CD14-positive monocyte (primary cell): ENCODE data around the gene SCD5. TPM values are rescaled to one million over a fixed set of nuclear protein-coding genes. Genes with fewer than 3 reads are reported as not detected.

ENCODE experiments used
- DNase-seq, 3 donors: peaks; one replicate each; pipeline ENCODE4 v3.0.0-alpha.2; 2011 to 2022
- H2AFZ ChIP-seq: 2 replicates; pipeline ENCODE4 v1.6.0; 2012; ENCODE audit warnings: mild to moderate bottlenecking, low read depth, low read length, inconsistent platforms; ENCODE audit not compliant: insufficient read depth, poor library complexity, severe bottlenecking
- H3K27ac ChIP-seq, 2 donors: 1 replicate in 1 of 2; 2 replicates in 1 of 2; pipeline ENCODE4 v1.5.1; 2012 to 2013; ENCODE audit warnings: low read length in 2 of 2, control low read depth in 1 of 2, inconsistent platforms in 1 of 2, low read depth in 1 of 2, mild to moderate bottlenecking in 1 of 2
- H3K27me3 ChIP-seq, 2 donors: one replicate each; pipeline versions ENCODE4 v1.6.0 to v1.6.1; 2011 to 2013; ENCODE audit warnings: low read length in 2 of 2; ENCODE audit not compliant: control insufficient read depth in 2 of 2, insufficient read depth in 2 of 2
- H3K36me3 ChIP-seq, 2 donors: replicated peaks in 1 of 2; 1 replicate in 1 of 2; 2 replicates in 1 of 2; pipeline versions ENCODE4 v1.5.1 to v1.6.1; 2012 to 2013; ENCODE audit warnings: low read length in 2 of 2, control low read depth in 1 of 2, inconsistent platforms in 1 of 2, mild to moderate bottlenecking in 1 of 2; ENCODE audit not compliant: insufficient read depth in 2 of 2, control insufficient read depth in 1 of 2
- H3K4me1 ChIP-seq, 2 donors: 1 replicate in 1 of 2; 2 replicates in 1 of 2; pipeline versions ENCODE4 v1.5.1 to v1.6.1; 2012 to 2013; ENCODE audit warnings: low read length in 2 of 2, control low read depth in 1 of 2, inconsistent platforms in 1 of 2, mild to moderate bottlenecking in 1 of 2, moderate library complexity in 1 of 2; ENCODE audit not compliant: insufficient read depth in 2 of 2, control insufficient read depth in 1 of 2
- H3K4me2 ChIP-seq: replicated peaks from 2 replicates; pipeline ENCODE3; 2012; ENCODE audit warnings: low read length, moderate library complexity, mild to moderate bottlenecking; ENCODE audit not compliant: poor library complexity, severe bottlenecking; ENCODE audit errors: extremely low read depth
- H3K4me3 ChIP-seq, 3 experiments: fragments of 200-600 bp in 1 of 3; sonication (generic) in 1 of 3; replicated peaks in 1 of 3; 1 replicate in 2 of 3; 2 replicates in 1 of 3; pipeline ENCODE4 v1.5.1; 2011 to 2013; ENCODE audit warnings: low read length in 3 of 3, mild to moderate bottlenecking in 3 of 3, control low read depth in 2 of 3, low read depth in 2 of 3, inconsistent platforms in 1 of 3, moderate library complexity in 1 of 3
- H3K79me2 ChIP-seq: 2 replicates; pipeline ENCODE4 v1.6.0; 2012; ENCODE audit warnings: mild to moderate bottlenecking, control low read depth, inconsistent platforms, low read length, moderate library complexity; ENCODE audit not compliant: insufficient read depth
- H3K9ac ChIP-seq: 2 replicates; pipeline ENCODE4 v1.6.0; 2017; ENCODE audit warnings: low read length, mild to moderate bottlenecking; ENCODE audit not compliant: insufficient read depth, poor library complexity, severe bottlenecking
- H3K9me3 ChIP-seq, 2 donors: replicated peaks in 1 of 2; 1 replicate in 1 of 2; 2 replicates in 1 of 2; pipeline versions ENCODE4 v1.5.1 to v1.6.1; 2012 to 2013; ENCODE audit warnings: low read length in 2 of 2, control low read depth in 1 of 2; ENCODE audit not compliant: control insufficient read depth in 1 of 2, insufficient read depth in 1 of 2
- H4K20me1 ChIP-seq: 2 replicates; pipeline ENCODE4 v1.6.0; 2012; ENCODE audit warnings: mild to moderate bottlenecking, low read length, control low read depth, moderate library complexity; ENCODE audit not compliant: insufficient read depth
- H3K27ac Mint-ChIP-seq, 7 donors: one replicate each; pipeline ENCODE4 v1.8.0; 2020; ENCODE audit warnings: mild to moderate bottlenecking in 7 of 7, mixed read lengths in 7 of 7, moderate library complexity in 6 of 7, inconsistent platforms in 2 of 7
- H3K27me3 Mint-ChIP-seq, 3 donors: one replicate each; pipeline ENCODE4 v1.8.0; 2021 to 2022; ENCODE audit warnings: low read depth in 3 of 3, mild to moderate bottlenecking in 3 of 3, mixed read lengths in 3 of 3, moderate library complexity in 3 of 3, inconsistent platforms in 1 of 3
- H3K36me3 Mint-ChIP-seq, 2 donors: one replicate each; pipeline ENCODE4 v1.8.0; 2020; ENCODE audit warnings: mixed read lengths in 2 of 2, inconsistent platforms in 1 of 2, mild to moderate bottlenecking in 1 of 2
- H3K4me1 Mint-ChIP-seq: one replicate; pipeline ENCODE4 v1.8.0; 2020; ENCODE audit warnings: mild to moderate bottlenecking, mixed read lengths
- H3K4me3 Mint-ChIP-seq, 2 donors: one replicate each; pipeline ENCODE4 v1.8.0; 2020; ENCODE audit warnings: mild to moderate bottlenecking in 2 of 2, mixed read lengths in 2 of 2, moderate library complexity in 1 of 2
- H3K9me3 Mint-ChIP-seq, 7 donors: one replicate each; pipeline ENCODE4 v1.8.0; 2020 to 2022; ENCODE audit warnings: mixed read lengths in 7 of 7, mild to moderate bottlenecking in 6 of 7, moderate library complexity in 6 of 7, inconsistent platforms in 2 of 7
- WGBS: methylation state at CpG from one replicate; pipeline ENCODE4 v1.1.5; 2013; ENCODE audit warnings: missing lambda C conversion rate; ENCODE audit not compliant: insufficient coverage; 5-methylcytosine and 5-hydroxymethylcytosine counted together
- intact Hi-C, 2 donors: fragments of 100-400 bp; cut with micrococcal nuclease; formaldehyde crosslinking; loops; one replicate each; pipeline versions ENCODE4 v1.15.0 to v1.15.1; 2023
- polyA plus RNA-seq, 3 donors: library from polyadenylated mRNA; depleted of rRNA in 1 of 3; unstranded in 2 of 3; stranded (reverse) in 1 of 3; fragments of 300-500 nt in 2 of 3; fragments of >200 nt in 1 of 3; fragmentation: Illumina TruSeq in 2 of 3; gene quantifications; 1 replicate in 2 of 3; 2 replicates in 1 of 3; pipeline ENCODE4 v1.2.3, GENCODE V29; 2012 to 2021
- TF ChIP-seq, protein P1 (sequence below): fragments of 200-600 bp; IDR thresholded peaks from one replicate; pipeline ENCODE4 v1.8.0; 2022; ENCODE audit warnings: antibody characterized with exemption, mild to moderate bottlenecking

SCD5 gene
- polyA plus RNA-seq, 3 donors = 0.28 to 1.3 (median 0.61) TPM

DNA sequence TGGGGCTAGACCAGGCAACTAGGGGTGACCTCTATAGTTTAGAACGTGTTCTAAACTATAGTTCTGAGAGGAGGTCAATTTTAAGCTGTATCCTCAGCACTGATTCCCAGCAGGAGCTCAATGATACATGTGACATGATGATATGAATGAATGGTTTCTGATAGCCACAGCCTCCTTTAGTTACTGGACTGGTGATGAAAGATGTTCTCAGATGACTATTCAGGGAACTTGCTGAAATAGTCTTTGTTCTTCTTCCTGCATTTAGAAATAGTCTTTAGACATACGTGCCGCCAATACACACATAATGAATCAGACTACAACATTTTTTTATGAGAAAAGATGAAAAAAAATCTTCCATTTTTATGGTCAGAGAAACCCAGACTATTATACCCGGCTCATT is 120.5 kb downstream of the SCD5 start:
- TF ChIP-seq, protein P1, sequence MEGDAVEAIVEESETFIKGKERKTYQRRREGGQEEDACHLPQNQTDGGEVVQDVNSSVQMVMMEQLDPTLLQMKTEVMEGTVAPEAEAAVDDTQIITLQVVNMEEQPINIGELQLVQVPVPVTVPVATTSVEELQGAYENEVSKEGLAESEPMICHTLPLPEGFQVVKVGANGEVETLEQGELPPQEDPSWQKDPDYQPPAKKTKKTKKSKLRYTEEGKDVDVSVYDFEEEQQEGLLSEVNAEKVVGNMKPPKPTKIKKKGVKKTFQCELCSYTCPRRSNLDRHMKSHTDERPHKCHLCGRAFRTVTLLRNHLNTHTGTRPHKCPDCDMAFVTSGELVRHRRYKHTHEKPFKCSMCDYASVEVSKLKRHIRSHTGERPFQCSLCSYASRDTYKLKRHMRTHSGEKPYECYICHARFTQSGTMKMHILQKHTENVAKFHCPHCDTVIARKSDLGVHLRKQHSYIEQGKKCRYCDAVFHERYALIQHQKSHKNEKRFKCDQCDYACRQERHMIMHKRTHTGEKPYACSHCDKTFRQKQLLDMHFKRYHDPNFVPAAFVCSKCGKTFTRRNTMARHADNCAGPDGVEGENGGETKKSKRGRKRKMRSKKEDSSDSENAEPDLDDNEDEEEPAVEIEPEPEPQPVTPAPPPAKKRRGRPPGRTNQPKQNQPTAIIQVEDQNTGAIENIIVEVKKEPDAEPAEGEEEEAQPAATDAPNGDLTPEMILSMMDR = no peak
- Histone ChIP-seq H3K4me3 (no peak overlapping the region), H3K4me2 (no peak overlapping the region), H3K27ac (no peak overlapping the region), H2AFZ (no peak overlapping the region), H3K27me3 (no peaks in the 10 kb centered on the region), H3K9me3 (no peaks in the 10 kb centered on the region), H3K4me1 (no peaks in the 10 kb centered on the region), H4K20me1 (no peaks in the 10 kb centered on the region), H3K36me3 (no peaks in the 10 kb centered on the region), H3K79me2 (no peaks in the 10 kb centered on the region), H3K9ac (no peak overlapping the region)
- H3K9me3 Mint-ChIP-seq = peaks cover 0 to 1% (median 0%) of the 10 kb centered on the region in 7 donors
- H3K4me3 Mint-ChIP-seq = no peak overlapping the region
- no peak overlapping the region for H3K27ac Mint-ChIP-seq
- WGBS = no CpG with 5 or more reads among the region's 4 CpGs
- intact Hi-C loops = no loop called here
- DNase-seq = no peak
- peaks cover 12% of the 10 kb centered on the region for H3K4me1 Mint-ChIP-seq
- H3K27me3 Mint-ChIP-seq = no peaks in the 10 kb centered on the region
- H3K36me3 Mint-ChIP-seq = no peaks in the 10 kb centered on the region

DNA sequence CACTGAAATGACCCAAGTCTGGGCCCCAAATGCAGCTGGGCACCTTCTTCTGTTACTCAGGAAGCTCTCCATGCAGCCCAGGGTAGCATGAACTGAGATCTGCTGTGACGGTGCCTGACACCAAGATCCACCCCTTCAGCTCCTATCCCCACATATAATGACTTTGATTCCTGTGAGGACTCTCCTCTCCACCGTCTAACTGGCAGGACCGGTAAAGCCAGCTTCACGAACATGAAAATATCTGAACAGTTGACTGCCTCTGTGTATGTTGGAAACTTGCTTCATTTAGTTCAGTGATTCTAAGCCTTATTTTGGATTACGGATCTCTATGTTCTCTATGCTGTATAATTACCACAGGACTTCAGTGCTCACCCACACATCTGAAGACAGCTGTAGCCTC is 121.3 kb downstream of the SCD5 start:
- H3K4me3 Mint-ChIP-seq = no peak overlapping the region
- intact Hi-C loops = no loop called here
- no peaks in the 10 kb centered on the region for H3K27me3 Mint-ChIP-seq

More for the DNA sequence above, 121.3 kb downstream of the SCD5 start:
- no peak overlapping the region for H3K4me2 ChIP-seq
- no peak overlapping the region for H3K27ac ChIP-seq
- H2AFZ ChIP-seq = no peak overlapping the region
- peaks cover 0 to 1% (median 0%) of the 10 kb centered on the region in 7 donors for H3K9me3 Mint-ChIP-seq
- H3K27me3 ChIP-seq = no peaks in the 10 kb centered on the region
- DNase-seq = no peak
- no peaks in the 10 kb centered on the region for H3K4me1 ChIP-seq
- no peak overlapping the region for H3K4me3 ChIP-seq
- H3K36me3 ChIP-seq = no peaks in the 10 kb centered on the region
- no peak overlapping the region for H3K9ac ChIP-seq
- peaks cover 12% of the 10 kb centered on the region for H3K4me1 Mint-ChIP-seq
- no peak overlapping the region for H3K27ac Mint-ChIP-seq
- TF ChIP-seq, protein P1 = no peak
- no peaks in the 10 kb centered on the region for H3K36me3 Mint-ChIP-seq
- no peaks in the 10 kb centered on the region for H3K79me2 ChIP-seq
- H3K9me3 ChIP-seq = no peaks in the 10 kb centered on the region
- H4K20me1 ChIP-seq = no peaks in the 10 kb centered on the region
- 100% methylated on average over 2 of the region's 5 CpGs for WGBS
